Non-pigmented ciliary epithelial cell (primary cell): ENCODE data around the gene OPRL1.

Source experiments
- DNase-seq: peaks from one replicate; pipeline ENCODE4 v3.0.0-alpha.2; 2010; ENCODE audit warnings: low read depth

Gene OPRL1

GRCh38 chr20:64104667-64105451 lies 25.0 kb downstream of the OPRL1 start:
- DNase-seq: no peak

GRCh38 chr20:64105846-64106434 lies 26.1 kb downstream of the OPRL1 start:
- no peak for DNase-seq

- no peak for DNase-seq
Observed at GRCh38 chr20:64106435-64106961, 26.6 kb downstream of the OPRL1 start.

GRCh38 chr20:64106981-64107735 lies 27.3 kb downstream of the OPRL1 start, which contains the start of gene NPBWR2:
TSS of gene NPBWR2 (minus strand) at chr20:64107565. CDS start at chr20:64106831, 734 bp downstream.
- no peak for DNase-seq

GRCh38 chr20:64107736-64108457 lies 28.0 kb downstream of the OPRL1 start:
- DNase-seq: no peak

GRCh38 chr20:64108731-64109681 lies 29.1 kb downstream of the OPRL1 start:
- no peak for DNase-seq

- DNase-seq: no peak
Observed at GRCh38 chr20:64109831-64110391, 30.0 kb downstream of the OPRL1 start.

GRCh38 chr20:64110411-64111068 lies 30.7 kb downstream of the OPRL1 start:
- no peak for DNase-seq

GRCh38 chr20:64111841-64112641 lies 32.2 kb downstream of the OPRL1 start:
- no peak for DNase-seq

GRCh38 chr20:64112691-64113443 lies 33.0 kb downstream of the OPRL1 start:
- DNase-seq: no peak

- no peak for DNase-seq
Observed at GRCh38 chr20:64113444-64113775, 33.5 kb downstream of the OPRL1 start.

GRCh38 chr20:64113796-64114355 lies 34.0 kb downstream of the OPRL1 start:
- no peak for DNase-seq

GRCh38 chr20:64114356-64114971 lies 34.6 kb downstream of the OPRL1 start:
- no peak for DNase-seq

- no peak for DNase-seq
Observed at GRCh38 chr20:64115171-64115911, 35.5 kb downstream of the OPRL1 start.

GRCh38 chr20:64116016-64116415 lies 36.1 kb downstream of the OPRL1 start:
- no peak for DNase-seq

GRCh38 chr20:64116541-64117431 lies 36.9 kb downstream of the OPRL1 start:
- DNase-seq: no peak
